HG03060 (cell line): ENCODE measurements around the gene ANGPTL8.

Source experiments
- ATAC-seq: cut with Tn5 transposase; IDR thresholded peaks from one replicate; pipeline ENCODE4 v1.9.1; 2021; ENCODE audit warnings: low read depth, moderate number of reproducible peaks; ENCODE audit not compliant: unreplicated experiment

ANGPTL8 gene

DNA sequence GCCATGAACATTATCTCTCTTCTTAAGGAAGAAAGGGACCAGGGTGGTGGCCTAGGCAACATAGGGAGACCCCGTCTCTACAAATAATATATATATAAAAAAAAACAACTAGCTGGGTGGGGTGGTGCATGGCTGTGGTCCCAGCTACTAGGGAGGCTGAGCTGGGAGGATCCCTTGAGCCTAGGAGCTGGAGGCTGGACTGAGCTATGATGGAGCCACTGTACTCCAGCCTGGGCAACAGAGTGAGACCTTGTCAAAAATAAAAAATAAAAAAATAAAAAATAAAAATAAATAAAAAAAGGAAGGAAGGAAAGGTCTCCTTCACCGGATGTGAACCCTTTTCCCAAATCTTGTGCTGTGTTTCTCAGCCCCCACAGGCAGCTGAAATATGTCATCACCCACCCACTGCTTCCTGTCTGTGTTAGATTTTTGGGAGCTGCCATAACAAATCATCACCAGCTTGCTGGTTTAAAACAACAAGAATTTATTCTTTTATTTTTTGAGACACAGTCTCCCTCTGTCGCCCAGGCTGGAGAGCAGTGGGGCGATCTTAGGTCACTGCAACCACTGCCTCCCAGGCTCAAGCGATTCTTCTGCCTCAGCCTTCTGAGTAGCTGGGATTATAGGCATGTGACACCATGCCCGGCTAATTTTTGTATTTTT, 47.0 kb downstream of the ANGPTL8 start:
- no peak for ATAC-seq

DNA sequence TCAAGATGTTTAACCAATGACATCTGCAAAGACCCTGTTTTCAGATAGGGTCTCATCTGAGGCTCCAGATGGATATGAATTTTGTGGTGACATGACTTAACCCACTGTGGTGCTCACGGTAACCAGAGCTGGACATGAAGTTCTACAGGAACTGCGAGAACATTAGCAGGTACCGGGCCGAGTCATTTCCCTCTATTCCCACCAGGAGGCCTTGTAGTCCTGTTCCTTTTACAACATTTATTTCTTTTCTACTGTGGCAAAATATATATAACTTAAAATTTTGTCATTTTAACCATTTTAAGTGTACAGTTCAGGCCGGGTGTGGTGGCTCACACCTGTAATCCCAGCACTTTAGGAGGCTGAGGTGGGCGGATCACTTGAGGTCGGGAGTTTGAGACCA, 48.9 kb downstream of the ANGPTL8 start:
- ATAC-seq: no peak

DNA sequence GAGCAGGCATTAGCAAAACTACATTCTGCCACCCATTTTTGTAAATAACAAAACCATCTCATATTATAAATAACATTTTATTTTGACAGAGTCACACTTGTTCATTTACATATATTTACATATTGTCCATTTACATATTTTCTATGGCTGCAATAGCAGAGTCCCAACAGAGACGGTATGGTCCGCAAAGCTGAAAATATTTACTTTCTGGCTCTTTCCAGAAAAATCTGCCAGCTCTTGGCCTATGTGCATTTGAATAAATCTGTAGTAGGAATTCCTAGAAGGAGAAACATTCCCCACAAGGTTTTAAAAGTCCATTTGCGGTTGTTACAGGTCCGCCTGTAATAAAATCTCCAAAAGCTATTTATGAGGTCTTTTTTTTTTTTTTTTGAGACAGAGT, 50.8 kb downstream of the ANGPTL8 start:
- no peak for ATAC-seq

DNA sequence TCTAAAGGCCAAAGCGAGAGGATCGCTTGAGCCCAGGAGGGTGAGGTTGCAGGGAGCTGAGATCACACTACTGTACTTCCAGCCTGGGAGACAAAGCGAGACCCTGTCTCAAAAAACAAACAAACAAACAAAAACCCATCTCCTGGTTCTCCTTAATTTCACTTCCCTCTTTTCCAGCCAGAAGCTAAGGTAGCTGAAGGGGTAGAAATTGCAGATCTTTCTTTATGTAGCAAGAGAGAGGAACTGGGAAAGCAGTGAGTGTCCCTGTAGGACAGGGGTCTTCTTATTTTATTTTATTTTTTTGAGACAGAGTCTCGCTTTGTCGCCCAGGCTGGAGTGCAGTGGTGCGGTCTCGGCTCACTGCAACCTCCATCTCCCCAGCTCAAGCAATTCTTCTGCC, 52.0 kb downstream of the ANGPTL8 start:
- ATAC-seq: no peak
